ENCODE results near the gene CPNE1. TPM values are rescaled to one million over a fixed set of nuclear protein-coding genes. Genes with fewer than 3 reads are reported as not detected.
A peak's percentile ranks its signal among the peaks of the same experiment; 100 is the strongest.

Gene CPNE1
- total and polyA plus RNA-seq, 2 donors (not counting 1 experiment from before 2014, with no cell fraction given): 88.8 to 146 TPM

DNA sequence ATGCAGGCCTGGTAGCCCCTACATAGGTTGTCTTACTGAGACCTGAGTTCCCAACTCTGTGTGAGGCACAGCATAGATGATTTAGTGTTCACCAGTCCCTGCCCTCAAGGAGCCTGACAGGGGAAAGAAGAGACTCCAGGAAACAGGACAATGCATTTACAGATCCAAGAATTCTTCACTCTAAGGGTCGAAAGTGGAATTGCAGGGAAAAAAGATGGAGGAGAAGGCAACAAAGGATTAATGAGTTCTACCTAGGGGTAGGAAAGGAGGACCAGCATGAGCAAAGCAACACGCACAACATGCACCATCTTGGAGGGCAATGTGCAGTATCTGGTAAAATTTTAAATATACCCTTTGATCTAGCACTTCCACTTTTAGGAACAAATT lies 43.1 kb downstream of the CPNE1 start:
- no peak for TF ChIP-seq EZH2 (IDR thresholded peaks at IDR 0.05; ENCODE audit: low read length, missing control alignments)
- TF ChIP-seq, protein P1, sequence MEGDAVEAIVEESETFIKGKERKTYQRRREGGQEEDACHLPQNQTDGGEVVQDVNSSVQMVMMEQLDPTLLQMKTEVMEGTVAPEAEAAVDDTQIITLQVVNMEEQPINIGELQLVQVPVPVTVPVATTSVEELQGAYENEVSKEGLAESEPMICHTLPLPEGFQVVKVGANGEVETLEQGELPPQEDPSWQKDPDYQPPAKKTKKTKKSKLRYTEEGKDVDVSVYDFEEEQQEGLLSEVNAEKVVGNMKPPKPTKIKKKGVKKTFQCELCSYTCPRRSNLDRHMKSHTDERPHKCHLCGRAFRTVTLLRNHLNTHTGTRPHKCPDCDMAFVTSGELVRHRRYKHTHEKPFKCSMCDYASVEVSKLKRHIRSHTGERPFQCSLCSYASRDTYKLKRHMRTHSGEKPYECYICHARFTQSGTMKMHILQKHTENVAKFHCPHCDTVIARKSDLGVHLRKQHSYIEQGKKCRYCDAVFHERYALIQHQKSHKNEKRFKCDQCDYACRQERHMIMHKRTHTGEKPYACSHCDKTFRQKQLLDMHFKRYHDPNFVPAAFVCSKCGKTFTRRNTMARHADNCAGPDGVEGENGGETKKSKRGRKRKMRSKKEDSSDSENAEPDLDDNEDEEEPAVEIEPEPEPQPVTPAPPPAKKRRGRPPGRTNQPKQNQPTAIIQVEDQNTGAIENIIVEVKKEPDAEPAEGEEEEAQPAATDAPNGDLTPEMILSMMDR (conservative IDR thresholded peaks at IDR 0.05 in 1 of 2, IDR thresholded peaks at IDR 0.05 in 1 of 2; ENCODE audit: low read depth in 1 of 2, low read length in 2 of 2): peak in 1 of 2 donors; percentile 15
- no peak overlapping the region for H3K9ac ChIP-seq (ENCODE audit: insufficient read depth, low read length)
- peaks cover 8% of the 10 kb centered on the region for H3K36me3 ChIP-seq (ENCODE audit: control insufficient read depth, insufficient read depth, low read length)
- H3K4me2 ChIP-seq (ENCODE audit: extremely low read depth, insufficient read depth, low read length): no peak overlapping the region
- H3K27me3 ChIP-seq (ENCODE audit: control insufficient read depth, insufficient read depth, low read length): no peaks in the 10 kb centered on the region
- no peak overlapping the region for H3K4me3 ChIP-seq (replicated peaks in 1 of 4; ENCODE audit: control extremely low read depth in 1 of 4, insufficient read depth in 1 of 4, low read depth in 3 of 4, low read length in 4 of 4)
- H3K79me2 ChIP-seq (ENCODE audit: control insufficient read depth, insufficient read depth, low read length): no peaks in the 10 kb centered on the region
- H2AFZ ChIP-seq (ENCODE audit: low read length): no peak overlapping the region
- H3K27ac ChIP-seq (ENCODE audit: insufficient read depth, low read length): no peak overlapping the region
- DNase-seq (ENCODE audit: low read depth in 2 of 2): no peak
- H3K4me1 ChIP-seq (ENCODE audit: control insufficient read depth, extremely low read depth, insufficient read depth, low read length): peaks cover 16% of the 10 kb centered on the region
- H4K20me1 ChIP-seq (ENCODE audit: control insufficient read depth, extremely low read depth, insufficient read depth, low read length): no peaks in the 10 kb centered on the region
- H3K9me3 ChIP-seq (ENCODE audit: control insufficient read depth, insufficient read depth, low read depth, low read length): no peaks in the 10 kb centered on the region

DNA sequence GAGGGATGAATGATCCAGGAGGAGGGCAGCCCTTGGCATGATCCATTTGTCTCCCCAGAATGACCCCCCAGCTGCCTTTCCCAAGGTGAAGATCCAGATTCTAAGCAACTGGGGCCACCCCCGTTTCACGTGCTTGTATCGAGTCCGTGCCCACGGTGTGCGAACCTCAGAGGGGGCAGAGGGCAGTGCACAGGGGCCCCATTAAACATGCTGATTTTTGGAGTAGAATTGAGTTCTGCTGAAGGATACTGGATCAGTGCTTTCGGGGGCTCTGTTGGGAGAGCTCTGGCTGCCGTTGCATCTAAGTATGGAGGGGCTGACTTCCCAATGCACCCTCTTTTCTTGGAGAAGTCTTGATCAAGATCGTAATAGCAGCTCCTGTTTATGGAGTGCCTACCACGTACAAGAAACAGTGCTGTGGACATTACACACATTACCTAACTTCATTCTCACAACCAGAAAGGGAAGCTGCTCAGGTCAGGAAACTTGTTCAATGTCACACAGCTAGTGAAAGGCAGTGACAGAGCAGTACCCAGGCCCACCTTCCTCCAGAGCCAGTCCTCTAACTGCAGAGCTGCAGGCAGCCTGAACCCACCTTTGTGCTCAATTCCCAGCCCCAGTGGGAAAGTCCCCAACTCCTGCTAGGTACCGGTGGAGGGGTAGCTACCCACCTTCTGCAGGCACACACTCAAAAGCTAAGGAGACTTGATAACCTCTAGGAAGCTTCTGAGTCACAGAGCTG lies 43.7 kb downstream of the CPNE1 start:
- Histone ChIP-seq H3K4me3 (replicated peaks in 1 of 4; ENCODE audit: control extremely low read depth in 1 of 4, insufficient read depth in 1 of 4, low read depth in 3 of 4, low read length in 4 of 4) (no peak overlapping the region), H3K9me3 (ENCODE audit: control insufficient read depth, insufficient read depth, low read depth, low read length) (no peaks in the 10 kb centered on the region), H3K27me3 (ENCODE audit: control insufficient read depth, insufficient read depth, low read length) (no peaks in the 10 kb centered on the region), H3K79me2 (ENCODE audit: control insufficient read depth, insufficient read depth, low read length) (no peaks in the 10 kb centered on the region), H2AFZ (ENCODE audit: low read length) (no peak overlapping the region), H3K4me2 (ENCODE audit: extremely low read depth, insufficient read depth, low read length) (no peak overlapping the region), H3K4me1 (ENCODE audit: control insufficient read depth, extremely low read depth, insufficient read depth, low read length) (peaks cover 16% of the 10 kb centered on the region), H3K9ac (ENCODE audit: insufficient read depth, low read length) (no peak overlapping the region), H3K36me3 (ENCODE audit: control insufficient read depth, insufficient read depth, low read length) (peaks cover 8% of the 10 kb centered on the region), H4K20me1 (ENCODE audit: control insufficient read depth, extremely low read depth, insufficient read depth, low read length) (no peaks in the 10 kb centered on the region), H3K27ac (ENCODE audit: insufficient read depth, low read length) (no peak overlapping the region)
- no peak for TF ChIP-seq EZH2 (IDR thresholded peaks at IDR 0.05; ENCODE audit: low read length, missing control alignments)
- TF ChIP-seq, protein P1 (conservative IDR thresholded peaks at IDR 0.05 in 1 of 2, IDR thresholded peaks at IDR 0.05 in 1 of 2; ENCODE audit: low read depth in 1 of 2, low read length in 2 of 2): no peak
- no peak for DNase-seq (ENCODE audit: low read depth in 2 of 2)

DNA sequence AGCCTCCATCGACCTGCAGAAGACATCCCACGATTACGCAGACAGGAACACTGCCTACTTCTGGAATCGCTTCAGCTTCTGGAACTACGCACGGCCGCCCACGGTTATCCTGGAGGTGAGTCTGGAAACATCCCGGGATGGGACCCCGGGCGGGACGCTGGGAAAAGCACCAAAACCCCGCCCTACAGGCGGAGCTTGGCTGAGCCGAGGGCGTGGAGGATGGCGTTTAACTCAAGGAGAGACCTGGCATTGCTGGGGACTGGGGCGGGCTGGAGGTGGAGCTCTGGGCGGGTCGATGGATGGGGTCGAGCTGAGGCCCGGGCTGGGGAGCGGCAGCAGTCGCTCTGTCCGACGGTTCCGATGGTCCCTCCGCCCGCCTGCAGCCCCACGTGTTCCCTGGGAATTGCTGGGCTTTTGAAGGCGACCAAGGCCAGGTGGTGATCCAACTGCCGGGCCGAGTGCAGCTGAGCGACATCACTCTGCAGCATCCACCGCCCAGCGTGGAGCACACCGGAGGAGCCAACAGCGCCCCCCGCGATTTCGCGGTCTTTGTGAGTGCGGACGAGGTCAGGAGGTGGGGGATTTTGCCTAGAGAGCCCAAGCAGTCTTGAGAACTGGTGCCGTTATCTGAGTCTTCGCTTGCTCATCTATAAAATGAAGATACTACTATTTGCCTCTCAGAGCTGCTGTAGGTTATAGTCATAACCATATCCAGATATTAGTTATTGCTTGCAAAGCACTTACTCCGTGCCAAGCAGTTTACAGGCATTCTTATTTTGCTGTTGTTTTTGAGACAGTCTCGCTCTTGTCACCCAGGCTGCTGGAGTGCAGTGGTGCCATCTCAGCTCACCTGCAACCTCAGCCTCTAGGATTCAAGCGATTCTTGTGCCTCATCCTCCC lies 45.3 kb downstream of the CPNE1 start:
- Histone ChIP-seq H3K27me3 (ENCODE audit: control insufficient read depth, insufficient read depth, low read length) (no peaks in the 10 kb centered on the region), H3K4me2 (ENCODE audit: extremely low read depth, insufficient read depth, low read length) (peak overlapping the region; percentile 72), H3K36me3 (ENCODE audit: control insufficient read depth, insufficient read depth, low read length) (peaks cover 8% of the 10 kb centered on the region), H3K79me2 (ENCODE audit: control insufficient read depth, insufficient read depth, low read length) (no peaks in the 10 kb centered on the region), H3K4me1 (ENCODE audit: control insufficient read depth, extremely low read depth, insufficient read depth, low read length) (peaks cover 16% of the 10 kb centered on the region), H3K27ac (ENCODE audit: insufficient read depth, low read length) (no peak overlapping the region), H3K4me3 (replicated peaks in 1 of 4; ENCODE audit: control extremely low read depth in 1 of 4, insufficient read depth in 1 of 4, low read depth in 3 of 4, low read length in 4 of 4) (peak overlapping the region; percentile 54 to 71 (median 62)), H3K9ac (ENCODE audit: insufficient read depth, low read length) (no peak overlapping the region), H4K20me1 (ENCODE audit: control insufficient read depth, extremely low read depth, insufficient read depth, low read length) (no peaks in the 10 kb centered on the region), H3K9me3 (ENCODE audit: control insufficient read depth, insufficient read depth, low read depth, low read length) (no peaks in the 10 kb centered on the region), H2AFZ (ENCODE audit: low read length) (peak overlapping the region; percentile 29)
- DNase-seq (ENCODE audit: low read depth in 2 of 2): peak; percentile 78 to 79
- TF ChIP-seq, protein P1 (conservative IDR thresholded peaks at IDR 0.05 in 1 of 2, IDR thresholded peaks at IDR 0.05 in 1 of 2; ENCODE audit: low read depth in 1 of 2, low read length in 2 of 2): peak; percentile 16 to 39
- no peak for TF ChIP-seq EZH2 (IDR thresholded peaks at IDR 0.05; ENCODE audit: low read length, missing control alignments)

All from fibroblast of lung (primary cell).